ENCODE results near the gene DCP2.

The DCP2 gene

DNA sequence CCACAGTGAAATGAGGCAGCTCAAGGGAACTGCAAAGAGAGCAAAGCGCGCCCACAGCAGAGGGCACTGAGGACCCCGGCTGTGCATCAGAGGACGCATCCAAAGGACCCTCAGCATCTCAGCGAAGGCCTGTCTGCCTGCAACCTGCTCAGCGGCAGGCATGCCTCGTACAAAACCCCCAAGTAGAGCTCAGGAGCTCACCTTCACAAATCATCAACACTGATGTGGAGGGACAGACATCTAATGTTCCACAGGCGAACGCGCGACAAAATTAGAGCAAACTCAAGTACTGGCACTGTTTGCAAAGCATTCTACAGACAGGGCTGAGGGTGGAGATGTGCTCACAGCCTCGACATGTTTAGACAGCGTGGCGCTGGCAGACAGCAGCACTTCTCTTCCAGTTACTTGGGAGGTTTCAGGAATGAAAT, 81.0 kb downstream of the DCP2 start:
- TF ChIP-seq, protein P1, sequence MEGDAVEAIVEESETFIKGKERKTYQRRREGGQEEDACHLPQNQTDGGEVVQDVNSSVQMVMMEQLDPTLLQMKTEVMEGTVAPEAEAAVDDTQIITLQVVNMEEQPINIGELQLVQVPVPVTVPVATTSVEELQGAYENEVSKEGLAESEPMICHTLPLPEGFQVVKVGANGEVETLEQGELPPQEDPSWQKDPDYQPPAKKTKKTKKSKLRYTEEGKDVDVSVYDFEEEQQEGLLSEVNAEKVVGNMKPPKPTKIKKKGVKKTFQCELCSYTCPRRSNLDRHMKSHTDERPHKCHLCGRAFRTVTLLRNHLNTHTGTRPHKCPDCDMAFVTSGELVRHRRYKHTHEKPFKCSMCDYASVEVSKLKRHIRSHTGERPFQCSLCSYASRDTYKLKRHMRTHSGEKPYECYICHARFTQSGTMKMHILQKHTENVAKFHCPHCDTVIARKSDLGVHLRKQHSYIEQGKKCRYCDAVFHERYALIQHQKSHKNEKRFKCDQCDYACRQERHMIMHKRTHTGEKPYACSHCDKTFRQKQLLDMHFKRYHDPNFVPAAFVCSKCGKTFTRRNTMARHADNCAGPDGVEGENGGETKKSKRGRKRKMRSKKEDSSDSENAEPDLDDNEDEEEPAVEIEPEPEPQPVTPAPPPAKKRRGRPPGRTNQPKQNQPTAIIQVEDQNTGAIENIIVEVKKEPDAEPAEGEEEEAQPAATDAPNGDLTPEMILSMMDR (IDR thresholded peaks at IDR 0.05; ENCODE audit: control insufficient read depth, extremely low read depth, insufficient read depth): no peak
- DNase-seq (ENCODE audit: low read depth): no peak
- H3K4me3 ChIP-seq (ENCODE audit: low read depth, low read length): no peak overlapping the region

GRCh38 chr5:113058269-113058668, 81.7 kb downstream of the DCP2 start:
- TF ChIP-seq, protein P1 (IDR thresholded peaks at IDR 0.05; ENCODE audit: control insufficient read depth, extremely low read depth, insufficient read depth): no peak
- DNase-seq (ENCODE audit: low read depth): no peak
- no peak overlapping the region for H3K4me3 ChIP-seq (ENCODE audit: low read depth, low read length)

- TF ChIP-seq, protein P1 (IDR thresholded peaks at IDR 0.05; ENCODE audit: control insufficient read depth, extremely low read depth, insufficient read depth): no peak
- DNase-seq (ENCODE audit: low read depth): no peak
- H3K4me3 ChIP-seq (ENCODE audit: low read depth, low read length): no peak overlapping the region
Observed at GRCh38 chr5:113058706-113059226, 82.2 kb downstream of the DCP2 start.

DNA sequence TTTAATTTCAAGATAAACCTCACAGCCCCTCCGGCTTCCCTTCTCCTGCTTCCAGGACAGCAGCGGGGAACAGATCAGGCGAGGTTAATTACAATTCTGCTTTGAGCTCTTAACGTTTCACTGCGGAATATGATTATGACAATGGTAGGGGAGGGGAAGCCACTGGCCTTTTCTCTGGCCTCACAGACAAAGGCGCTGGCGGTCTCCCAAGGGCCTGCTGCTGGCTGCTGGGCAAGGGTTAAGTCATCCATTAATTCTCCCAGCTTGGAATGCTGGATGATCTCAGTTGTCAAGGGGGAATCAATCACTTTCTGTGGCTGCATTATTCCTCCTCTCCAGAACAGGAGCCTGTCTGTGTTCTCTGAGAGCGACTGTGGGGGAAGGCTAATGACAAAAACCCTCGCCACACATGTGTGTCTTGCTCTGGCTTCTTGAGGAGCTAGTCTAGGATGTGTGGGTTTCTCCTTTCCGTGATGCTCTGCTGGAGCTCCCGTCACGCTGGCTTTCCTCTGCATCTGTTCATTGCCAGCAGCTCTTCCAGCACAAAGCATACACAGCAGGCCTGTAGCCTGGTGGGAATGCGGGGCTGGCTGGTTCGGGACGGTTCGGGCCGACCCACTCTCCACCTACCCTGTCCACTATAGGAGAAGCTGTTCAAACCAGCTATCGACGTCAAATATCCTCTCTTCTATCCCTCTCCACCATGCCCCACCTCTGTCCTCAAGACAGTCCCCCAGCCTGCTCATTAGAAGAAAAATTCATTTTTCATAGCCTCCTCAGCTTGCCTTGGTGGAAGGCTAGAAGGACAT, 82.8 kb downstream of the DCP2 start:
- no peak for DNase-seq (ENCODE audit: low read depth)
- H3K4me3 ChIP-seq (ENCODE audit: low read depth, low read length): no peak overlapping the region
- TF ChIP-seq, protein P1 (IDR thresholded peaks at IDR 0.05; ENCODE audit: control insufficient read depth, extremely low read depth, insufficient read depth): no peak

DNA sequence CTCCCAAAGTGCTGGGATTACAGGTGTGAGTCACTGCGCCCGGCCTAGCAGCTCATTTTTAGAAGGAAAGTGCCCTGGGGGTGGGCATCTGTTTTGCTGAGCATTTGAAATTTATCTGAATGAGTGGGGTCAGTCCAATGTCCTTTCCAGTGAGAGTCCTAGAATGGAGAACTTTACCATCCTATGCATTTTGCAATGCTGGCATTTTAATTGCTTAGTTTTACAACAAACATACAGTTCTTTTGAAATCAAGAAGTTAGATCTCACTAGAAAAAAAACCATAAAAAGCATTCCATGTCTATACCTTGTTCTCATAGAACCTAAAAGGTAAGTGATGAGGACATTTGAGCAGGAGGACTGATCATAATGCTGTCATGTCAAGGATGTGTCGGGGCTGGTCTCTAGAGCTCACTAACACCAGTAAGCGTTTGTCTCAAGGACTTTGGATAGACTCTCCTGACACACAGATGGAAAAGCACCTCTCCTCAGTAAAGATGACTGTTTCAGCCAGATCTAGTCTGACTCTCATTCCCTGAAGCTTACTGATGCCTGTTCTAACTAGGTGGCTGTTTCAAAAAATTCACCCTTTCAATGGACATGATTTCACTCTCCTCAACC, 83.9 kb downstream of the DCP2 start:
- TF ChIP-seq, protein P1 (IDR thresholded peaks at IDR 0.05; ENCODE audit: control insufficient read depth, extremely low read depth, insufficient read depth): no peak
- no peak for DNase-seq (ENCODE audit: low read depth)
- no peak overlapping the region for H3K4me3 ChIP-seq (ENCODE audit: low read depth, low read length)

GRCh38 chr5:113061846-113062780, 85.5 kb downstream of the DCP2 start:
- H3K4me3 ChIP-seq (ENCODE audit: low read depth, low read length): no peak overlapping the region
- TF ChIP-seq, protein P1 (IDR thresholded peaks at IDR 0.05; ENCODE audit: control insufficient read depth, extremely low read depth, insufficient read depth): no peak
- no peak for DNase-seq (ENCODE audit: low read depth)
